C4-2B (cell line): ENCODE data around the gene IL26.
A peak's percentile ranks its signal among the peaks of the same experiment; 100 is the strongest.

Experiments used
- H3K27ac ChIP-seq: fragments of 450-650 bp; 2 replicates; pipeline ENCODE4 v1.5.1; 2017
- CTCF ChIP-seq: fragments of 450-650 bp; conservative IDR thresholded peaks from 2 replicates; pipeline ENCODE4 v1.5.1; 2017; ENCODE audit warnings: mild to moderate bottlenecking
- ZFX ChIP-seq: fragments of 450-650 bp; IDR thresholded peaks from 2 replicates; pipeline ENCODE4 v1.6.1; 2017

The IL26 gene

GRCh38 chr12:68169213-68169889, 56.3 kb downstream of the IL26 start:
- no peak overlapping the region for H3K27ac ChIP-seq
- TF ChIP-seq CTCF: no peak
- TF ChIP-seq ZFX: no peak

- TF ChIP-seq ZFX: no peak
- no peak for TF ChIP-seq CTCF
- H3K27ac ChIP-seq: no peak overlapping the region
Measured at GRCh38 chr12:68166317-68166831, 59.2 kb downstream of the IL26 start.

GRCh38 chr12:68163560-68164081, 62.0 kb downstream of the IL26 start:
- no peak for TF ChIP-seq CTCF
- no peak for TF ChIP-seq ZFX
- H3K27ac ChIP-seq: no peak overlapping the region

- no peak overlapping the region for H3K27ac ChIP-seq
- no peak for TF ChIP-seq CTCF
- TF ChIP-seq ZFX: no peak
Measured at GRCh38 chr12:68162374-68162773, 63.2 kb downstream of the IL26 start.

- no peak for TF ChIP-seq CTCF
- no peak for TF ChIP-seq ZFX
- no peak within 1 kb of the TSS for H3K27ac ChIP-seq
Measured at GRCh38 chr12:68159681-68160304, 65.8 kb downstream of the IL26 start, which contains the start of gene IFNG. TSS of gene IFNG (minus strand) at chr12:68159740. CDS start at chr12:68159615, 125 bp downstream.

- H3K27ac ChIP-seq: no peak overlapping the region
- TF ChIP-seq CTCF: peak; percentile 73
- no peak for TF ChIP-seq ZFX
Measured at GRCh38 chr12:68158432-68158831, 67.2 kb downstream of the IL26 start.

GRCh38 chr12:68157380-68157779, 68.2 kb downstream of the IL26 start:
- no peak for TF ChIP-seq ZFX
- no peak overlapping the region for H3K27ac ChIP-seq
